Frontal cortex (tissue), 4 donors: ENCODE results near the gene PRRG3. TPM values are rescaled to one million over a fixed set of nuclear protein-coding genes. Genes with fewer than 3 reads are reported as not detected.

Source experiments
- DNase-seq, 2 donors: peaks; one replicate each; pipeline ENCODE4 v3.0.0; 2012; ENCODE audit warnings: low spot score in 2 of 2
- FAIRE-seq: peaks from 2 replicates; lab custom pipeline; 2012; peaks lifted over from hg19 to GRCh38; lab: Jason Lieb, UNC
- total RNA-seq: library from RNA; depleted of rRNA; stranded (reverse); fragments of >200 nt; gene quantifications from one replicate; pipeline ENCODE4 v1.2.3, GENCODE V29; 2014
- donor health status: control.
- donor health status: control.
- donor health status: control.

PRRG3 gene
- total RNA-seq, 1 donor from 2014 or later = 6.1 TPM

DNA sequence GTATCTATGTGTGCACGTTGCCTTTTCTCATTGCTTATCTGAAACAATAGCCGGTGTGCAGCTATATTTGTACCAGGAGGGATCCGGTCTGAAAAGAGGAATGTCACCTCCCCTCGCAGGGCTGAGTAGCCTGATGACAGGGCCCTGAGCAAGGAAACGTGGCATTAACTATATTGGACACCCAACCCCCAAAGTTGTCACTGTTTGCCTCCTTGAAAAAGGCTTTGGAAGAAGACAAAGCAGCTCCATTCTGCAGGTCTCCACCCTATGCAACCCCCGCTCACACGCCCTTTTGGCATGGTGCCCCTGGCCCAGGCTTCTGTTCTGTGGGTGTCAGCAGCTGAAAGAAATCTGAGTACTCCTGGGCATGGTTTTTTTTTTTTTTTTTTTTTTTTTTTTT, 8.2 kb downstream of the PRRG3 start:
- FAIRE-seq (no peak), DNase-seq (no peak)

DNA sequence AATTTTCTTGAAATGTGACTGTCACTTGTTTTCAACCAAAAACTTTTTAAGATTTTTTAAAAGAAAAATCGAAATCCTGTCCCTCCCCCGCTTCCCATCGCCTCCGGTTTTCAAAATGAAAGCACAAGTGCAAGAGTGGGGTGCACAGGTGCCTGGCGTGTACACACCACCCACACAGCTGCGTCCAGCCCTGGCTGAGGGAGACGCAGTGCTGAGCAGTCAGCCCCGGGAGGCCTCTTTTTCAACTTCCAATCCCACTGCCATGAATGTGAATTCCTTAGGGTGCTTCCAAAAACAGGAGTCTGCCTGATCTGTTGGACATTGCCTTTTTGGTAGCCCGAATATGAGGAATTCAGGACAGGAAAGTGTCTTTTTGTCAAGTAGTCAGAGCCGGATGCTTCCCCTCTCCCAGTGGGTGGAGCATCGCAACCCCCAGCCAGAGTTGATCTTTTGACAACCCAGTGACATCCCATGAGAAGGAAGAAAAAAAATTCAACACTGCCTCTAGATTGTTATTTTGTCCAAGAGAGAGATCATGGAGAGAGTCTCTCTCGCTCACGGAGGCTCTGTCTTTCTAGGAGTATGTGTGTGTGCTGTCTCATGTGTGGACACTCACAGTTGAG, 8.9 kb downstream of the PRRG3 start:
- no peak for FAIRE-seq
- no peak for DNase-seq

DNA sequence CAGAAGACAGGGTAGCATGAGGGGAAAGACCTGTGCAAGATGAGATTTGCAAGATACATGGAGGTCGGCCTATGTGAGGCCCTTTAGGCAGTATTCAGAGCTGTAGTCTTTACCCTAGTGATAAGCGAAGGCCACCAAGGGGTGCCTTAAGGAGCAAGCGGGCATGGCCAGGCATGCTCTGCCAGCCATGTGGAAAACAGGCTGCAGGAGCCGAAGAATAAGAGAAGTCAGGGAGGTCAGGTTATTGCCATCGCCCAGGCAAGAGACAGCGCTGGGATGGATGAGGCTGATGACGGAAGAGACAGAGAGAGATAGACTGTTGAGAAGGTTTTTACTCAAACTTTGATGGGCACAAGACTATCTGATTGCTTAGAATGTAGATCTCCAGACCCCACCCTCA, 13.6 kb downstream of the PRRG3 start:
- no peak for FAIRE-seq
- DNase-seq = no peak

DNA sequence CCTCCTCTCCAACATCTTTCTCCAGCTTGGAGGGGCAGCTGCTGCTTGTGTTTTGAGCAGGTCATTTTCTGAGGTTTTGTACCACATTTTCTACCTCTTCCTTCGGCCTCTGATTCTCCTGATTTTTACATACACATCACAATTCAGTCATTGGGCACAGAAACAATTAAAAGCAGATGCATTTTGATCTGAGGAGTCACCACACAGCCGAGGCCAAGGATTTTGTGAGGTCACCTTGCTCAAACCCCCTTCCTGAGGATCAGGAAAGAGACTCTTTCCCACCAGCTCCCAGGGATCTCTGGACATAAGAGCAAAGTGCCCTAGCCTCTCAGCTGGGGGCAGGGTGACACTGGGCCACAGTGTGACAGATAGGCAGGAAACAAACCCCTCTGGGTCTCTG, 15.2 kb downstream of the PRRG3 start:
- FAIRE-seq (no peak), DNase-seq (no peak)

DNA sequence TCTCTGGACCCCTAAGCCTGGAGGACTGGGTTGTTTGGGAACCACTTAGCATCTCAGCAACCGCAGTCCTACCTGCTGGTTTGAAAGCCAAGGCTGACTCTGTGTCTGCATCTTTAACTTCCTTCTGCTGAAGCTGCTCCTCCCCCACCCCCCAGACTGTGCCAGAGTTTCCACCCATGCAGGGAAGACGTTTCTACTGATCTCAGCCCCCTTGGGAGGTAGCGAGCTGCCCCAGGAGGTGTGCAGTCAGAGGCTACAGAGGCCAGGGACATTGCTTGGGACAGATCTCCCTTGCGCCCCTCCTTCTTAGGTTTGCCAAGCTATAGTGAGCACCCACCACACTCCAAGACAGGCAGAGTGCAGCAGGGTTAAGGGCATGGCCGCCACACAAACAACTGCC, 15.9 kb downstream of the PRRG3 start:
- FAIRE-seq = no peak
- DNase-seq = no peak

DNA sequence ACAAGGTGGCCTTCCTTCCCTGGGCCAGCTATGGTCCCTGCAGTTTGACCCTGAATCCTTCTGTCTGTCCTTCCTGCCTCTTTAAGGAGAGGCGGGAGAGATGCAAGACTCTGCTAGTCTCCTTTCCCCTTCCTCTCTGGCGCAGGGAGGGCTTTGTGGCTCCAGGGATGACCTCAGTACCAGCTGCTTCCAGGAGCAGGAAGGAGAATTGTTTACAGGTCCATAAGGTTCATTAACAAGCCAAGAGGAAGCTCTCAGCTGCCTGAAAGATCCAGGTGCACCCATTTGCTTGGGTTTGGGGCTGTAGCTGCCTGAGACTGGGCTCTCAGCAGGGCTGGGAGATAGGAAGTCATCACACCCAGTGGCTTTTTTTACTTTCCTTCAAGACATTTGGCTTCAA, 16.5 kb downstream of the PRRG3 start:
- FAIRE-seq (no peak), DNase-seq (no peak)

DNA sequence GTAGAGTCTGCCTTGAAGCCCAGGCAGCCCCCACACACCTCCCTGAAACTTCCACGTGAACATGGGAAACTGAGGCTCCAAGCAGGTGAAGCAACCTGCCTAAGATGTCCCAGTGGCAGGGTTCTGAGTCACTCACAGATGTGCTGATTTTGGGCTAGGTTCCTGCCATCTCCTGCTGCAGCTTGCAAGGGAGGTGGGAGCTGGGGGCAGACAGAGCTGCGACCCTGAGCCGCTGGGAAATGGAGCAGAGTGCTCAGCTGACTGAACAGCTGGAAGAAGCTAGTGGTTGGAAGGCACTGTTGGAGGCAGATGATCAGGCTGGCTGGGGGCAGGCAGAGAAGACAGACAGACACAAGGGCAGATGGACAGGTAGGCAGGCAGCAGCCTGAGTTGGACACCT, 17.0 kb downstream of the PRRG3 start:
- DNase-seq = no peak
- no peak for FAIRE-seq

DNA sequence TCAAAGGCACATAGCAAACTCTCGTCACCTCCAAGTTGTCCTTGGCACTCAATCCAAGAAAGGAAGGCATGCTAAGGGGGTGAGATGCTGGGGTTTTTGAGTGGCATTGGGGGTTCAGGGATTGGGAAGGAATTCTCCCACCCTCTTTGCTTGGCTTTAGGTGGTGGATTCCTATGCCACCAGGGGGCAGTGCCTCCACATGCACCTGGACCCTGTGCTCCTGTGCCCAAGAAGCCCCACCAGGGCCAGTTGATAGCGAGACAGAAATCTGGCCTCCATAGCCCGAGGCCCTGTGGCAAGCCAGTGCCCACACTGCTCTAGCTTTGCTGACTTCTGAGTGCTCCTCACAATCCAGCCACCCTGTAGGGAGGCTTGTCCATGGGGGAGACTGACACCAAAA, 18.6 kb downstream of the PRRG3 start:
- no peak for FAIRE-seq

DNA sequence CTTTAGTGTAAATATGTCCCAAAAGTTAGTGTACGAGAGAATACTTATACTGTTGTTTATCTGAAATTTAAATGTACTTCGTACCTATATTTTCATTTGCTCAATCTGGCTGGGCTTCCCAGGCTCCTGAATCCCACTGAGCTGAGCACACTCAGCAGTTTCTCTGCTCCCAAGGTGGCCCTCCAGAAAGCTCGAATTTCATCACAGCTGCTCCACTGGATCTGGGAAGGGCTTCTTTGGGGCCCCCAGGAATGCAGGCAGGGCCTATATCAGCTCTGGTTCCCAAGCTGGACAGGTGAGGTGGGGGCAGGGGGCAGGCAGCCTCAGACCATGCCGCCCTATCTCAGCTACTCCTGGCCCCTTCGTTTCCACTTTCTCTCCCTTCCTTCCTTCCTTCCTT, 19.1 kb downstream of the PRRG3 start:
- DNase-seq (no peak), FAIRE-seq (no peak)

More for the DNA sequence above, 18.6 kb downstream of the PRRG3 start:
- DNase-seq = no peak

DNA sequence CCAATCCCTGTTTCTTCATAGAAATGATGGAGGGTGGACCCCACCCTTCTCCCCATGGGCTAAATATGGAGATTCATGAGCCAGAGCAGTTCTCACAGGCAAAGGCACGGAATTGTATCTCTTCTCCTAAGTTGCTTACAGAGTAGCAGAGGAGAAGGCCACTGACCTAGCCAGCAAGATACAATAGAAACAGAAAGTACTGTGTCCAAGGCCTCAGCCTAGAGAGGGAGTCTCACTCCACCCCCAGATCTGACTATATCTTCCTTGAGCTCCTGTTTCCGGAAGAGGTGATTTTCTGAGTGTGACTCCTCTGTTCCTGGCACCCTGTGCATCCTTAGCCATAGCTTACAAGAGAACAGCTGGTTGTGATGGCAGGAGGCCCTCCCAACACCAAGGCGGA, 20.5 kb downstream of the PRRG3 start, which contains the start of gene FATE1:
Gene FATE1, plus strand, starts transcription at position 284 of the 400 bp plus-strand sequence. Its CDS starts 85 bp downstream, at position 369.
- no peak for DNase-seq
- FAIRE-seq = no peak

DNA sequence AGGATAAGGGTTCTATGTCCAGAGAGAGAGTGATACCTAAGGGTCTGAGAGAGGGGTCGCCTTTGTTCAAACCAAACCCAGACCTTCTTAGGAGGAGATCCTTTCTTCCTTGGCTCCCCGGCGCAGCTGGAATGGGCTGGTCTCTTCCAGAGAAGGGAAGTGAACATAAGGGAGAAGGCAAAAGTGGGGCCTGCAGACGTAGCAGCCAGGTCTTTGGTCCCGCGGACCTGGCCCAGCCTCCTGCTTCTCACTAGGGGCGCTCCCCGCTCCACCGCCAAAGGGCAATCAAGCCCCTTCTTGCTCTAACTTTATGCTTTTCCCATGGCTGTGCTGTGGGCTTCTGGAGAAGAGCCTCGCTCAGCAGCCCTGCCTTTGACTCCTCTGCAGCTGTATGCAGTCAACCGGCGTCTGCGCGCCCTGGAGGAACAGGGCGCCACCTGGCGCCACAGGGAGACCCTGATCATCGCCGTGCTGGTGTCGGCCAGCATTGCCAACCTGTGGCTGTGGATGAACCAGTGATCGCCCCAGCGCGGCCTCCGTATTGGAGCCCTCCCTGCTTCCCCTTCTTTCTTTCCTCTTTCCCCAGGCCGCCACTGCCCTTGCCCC, 27.1 kb downstream of the PRRG3 start:
- FAIRE-seq (no peak), DNase-seq (no peak)

DNA sequence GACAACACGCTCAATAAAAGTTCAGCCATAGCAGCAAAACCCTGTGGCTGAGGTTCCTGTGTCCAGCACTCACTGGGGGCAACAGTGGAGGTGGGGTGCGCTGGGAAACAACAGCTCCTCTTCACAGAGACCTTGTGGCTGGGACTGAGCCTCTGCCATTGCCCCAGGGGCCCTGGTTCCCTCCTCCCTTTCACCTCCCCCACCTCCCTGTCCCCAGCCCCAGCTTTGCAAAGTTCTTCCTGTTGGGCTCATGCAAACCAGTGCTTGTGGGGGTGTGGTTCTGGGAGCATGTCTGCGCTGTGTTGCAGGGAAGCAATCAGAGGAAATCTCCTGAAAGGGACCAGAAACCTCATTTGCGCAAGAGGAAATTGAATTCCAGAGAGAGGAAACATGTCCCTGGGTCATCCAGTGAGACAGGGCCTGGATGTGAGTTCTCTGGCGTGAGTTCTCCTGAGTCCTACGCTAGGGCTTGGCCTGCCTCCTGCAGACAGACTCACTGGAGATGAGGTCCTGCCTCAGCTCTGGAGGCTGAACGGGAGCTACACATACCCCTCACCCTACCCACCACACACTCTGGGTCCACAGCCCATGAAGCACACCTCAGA, 28.0 kb downstream of the PRRG3 start:
- DNase-seq = no peak
- FAIRE-seq = no peak

DNA sequence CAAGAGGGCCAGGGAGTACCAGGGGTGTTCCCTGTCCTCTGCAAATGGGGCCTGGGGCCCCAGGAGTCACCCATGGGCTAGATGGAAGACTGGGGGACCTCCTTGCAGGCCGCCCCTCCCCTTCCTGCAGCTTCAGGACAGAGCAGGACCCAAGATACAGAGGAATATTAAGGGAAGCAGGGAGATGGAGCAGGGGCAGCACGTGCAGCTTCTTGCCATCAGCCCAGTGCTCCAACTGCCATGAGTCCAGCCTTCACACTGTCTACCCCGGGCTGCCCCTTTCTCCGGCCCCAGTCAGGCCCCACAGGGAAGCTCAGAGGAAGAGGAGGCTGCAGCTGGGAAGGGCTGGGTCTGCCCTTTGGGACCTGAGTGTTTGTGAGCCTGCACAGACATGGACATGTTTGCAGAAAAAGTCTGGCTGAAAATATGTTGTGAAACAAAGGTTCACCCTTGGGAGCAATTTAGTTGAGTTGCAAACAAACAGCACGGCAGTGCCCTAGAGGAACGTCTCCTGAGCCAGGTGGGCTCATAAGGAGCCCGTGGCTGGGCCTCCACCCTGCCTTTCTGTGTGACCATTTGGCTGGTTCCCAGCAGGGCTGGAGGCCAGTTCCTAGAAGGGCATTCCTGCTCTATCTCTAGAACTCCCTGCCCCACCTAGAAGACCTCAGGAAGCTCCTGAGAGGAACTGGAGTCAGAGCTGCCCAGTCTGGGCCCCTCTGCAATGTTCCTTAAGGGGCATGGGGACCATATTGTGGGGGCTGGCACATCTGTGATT, 29.5 kb downstream of the PRRG3 start:
- no peak for FAIRE-seq
- no peak for DNase-seq

DNA sequence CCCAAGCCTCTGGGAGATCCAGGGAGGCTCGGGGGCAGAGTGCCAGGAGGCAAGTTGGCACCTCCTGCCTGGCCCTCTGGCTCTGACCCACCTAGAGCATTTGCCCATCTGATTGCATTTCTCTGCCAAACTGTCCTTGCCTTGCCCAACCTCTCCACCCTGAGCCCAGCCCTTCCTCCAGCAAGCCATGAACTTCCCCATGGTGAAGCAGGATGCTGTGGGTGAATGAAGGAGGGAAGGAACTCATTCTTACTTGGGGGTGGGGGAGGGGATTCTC, 30.0 kb downstream of the PRRG3 start:
- DNase-seq = no peak

DNA sequence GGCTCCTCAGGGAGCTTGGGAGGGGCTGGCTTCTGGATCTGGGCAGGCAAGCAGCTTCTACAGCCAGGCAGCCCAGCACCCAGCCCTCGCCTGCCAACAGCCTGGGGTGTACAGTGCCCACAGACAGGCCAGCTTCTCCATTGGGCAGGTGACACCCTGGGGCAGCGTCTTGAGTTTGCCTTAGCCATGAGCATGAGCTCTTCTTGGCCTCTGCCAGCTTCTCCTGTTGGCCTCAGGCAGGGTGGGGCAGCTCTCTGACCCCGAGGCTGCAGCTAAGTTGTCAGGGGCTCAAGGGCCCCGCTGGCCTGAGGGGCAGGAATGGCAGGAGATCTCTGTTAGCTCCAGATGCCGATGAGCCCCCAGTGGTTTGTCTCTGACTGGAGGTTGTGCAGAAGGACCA, 31.5 kb downstream of the PRRG3 start:
- no peak for FAIRE-seq
- no peak for DNase-seq

More for the DNA sequence above, 30.0 kb downstream of the PRRG3 start:
- FAIRE-seq = no peak

DNA sequence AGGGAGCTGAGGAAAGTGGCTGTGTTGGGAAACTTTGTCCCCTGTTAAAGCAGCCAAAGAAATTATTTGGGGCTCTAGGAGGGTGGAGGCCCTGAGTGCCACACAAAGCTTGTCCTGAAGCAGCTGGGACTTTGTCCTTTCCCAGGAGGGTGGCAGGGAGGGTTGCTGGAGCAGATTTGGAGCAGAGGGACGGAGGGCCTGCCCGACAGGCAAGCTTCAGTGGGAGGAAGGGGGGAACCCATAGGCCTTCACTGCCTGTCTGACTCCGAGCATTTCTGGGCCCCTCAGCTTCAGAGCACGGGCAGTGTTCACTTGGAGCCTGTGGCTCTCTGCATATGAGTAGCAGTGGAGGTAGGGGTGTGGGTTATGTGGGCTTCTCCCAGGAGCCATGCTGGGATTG, 32.1 kb downstream of the PRRG3 start:
- DNase-seq (no peak), FAIRE-seq (no peak)

DNA sequence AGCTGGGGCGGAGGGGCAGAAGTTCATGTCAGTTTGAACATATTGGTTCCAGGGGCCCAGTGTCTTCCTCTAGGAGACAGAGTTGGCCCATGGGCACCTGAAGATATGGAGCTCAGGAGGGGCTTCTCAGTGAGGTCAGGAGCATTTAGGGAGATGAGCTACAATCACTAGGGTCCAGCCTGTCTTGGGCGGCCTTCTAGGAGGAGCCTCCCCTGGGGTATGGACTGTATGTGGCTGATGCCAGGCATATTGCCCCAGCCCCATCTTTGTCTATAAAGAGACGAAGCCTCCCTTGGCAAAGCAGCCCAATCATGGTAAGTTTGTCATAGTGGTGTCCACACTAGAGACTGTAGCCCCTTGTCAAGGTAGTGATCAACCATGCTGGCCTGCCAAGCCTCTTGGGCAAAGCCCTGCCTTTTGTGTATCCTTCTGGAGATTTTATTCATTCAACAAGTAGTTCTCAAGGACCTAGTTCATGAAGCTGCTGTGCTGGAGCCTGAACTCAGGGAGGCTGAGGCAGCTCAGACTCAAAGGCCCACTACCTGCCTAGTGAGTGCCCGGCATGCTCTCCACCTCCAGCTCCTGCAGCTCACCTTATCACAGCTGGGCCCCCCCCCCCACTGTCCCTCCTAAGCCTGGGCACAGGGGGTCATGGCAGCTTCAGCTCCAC, 33.9 kb downstream of the PRRG3 start:
- no peak for FAIRE-seq

DNA sequence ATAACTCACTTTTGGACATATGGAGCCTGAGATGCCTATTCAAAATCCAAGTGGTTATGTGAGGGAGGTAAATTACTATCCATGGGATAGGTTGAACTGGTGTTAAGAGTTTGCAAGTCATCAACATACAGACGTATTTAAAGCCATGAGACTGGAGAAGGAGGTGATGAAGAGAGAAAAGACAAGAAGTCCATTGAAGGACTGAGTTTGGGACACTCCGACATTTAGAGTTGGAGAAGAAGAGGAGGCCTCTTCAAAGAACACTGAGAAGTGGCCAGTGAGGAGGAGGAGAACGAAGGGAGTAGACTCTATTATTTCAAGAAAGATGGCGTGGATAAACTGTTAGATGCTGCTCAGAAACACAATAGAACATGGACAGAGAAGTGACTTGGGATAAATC, 39.2 kb downstream of the PRRG3 start, which contains the start of gene CNGA2:
Gene CNGA2, plus strand, starts transcription at position 301 of the 400 bp plus-strand sequence. CDS start 3,738 bp downstream, outside the sequence.
- FAIRE-seq = no peak
- DNase-seq = no peak

More for the DNA sequence above, 33.9 kb downstream of the PRRG3 start:
- no peak for DNase-seq

DNA sequence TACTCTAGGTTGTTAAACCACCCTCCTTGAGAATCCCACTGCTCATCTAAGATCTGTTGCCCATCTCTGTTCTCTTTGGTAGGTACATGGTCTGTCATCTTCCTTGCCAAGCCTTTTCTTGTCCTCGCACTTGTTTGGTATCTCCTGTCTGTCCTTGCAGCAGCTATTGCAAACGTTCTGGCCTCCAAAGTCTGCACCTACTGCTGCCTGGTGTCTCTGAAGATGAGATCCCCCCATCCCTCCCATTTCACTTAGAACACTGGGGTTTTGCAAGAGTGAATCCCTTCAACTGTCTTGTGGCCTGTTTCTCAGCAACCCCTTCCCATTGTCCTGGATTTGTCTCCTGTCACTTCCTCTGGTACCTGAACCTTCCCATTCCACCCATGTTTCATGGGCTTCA, 40.0 kb downstream of the PRRG3 start:
- DNase-seq = no peak
- FAIRE-seq = no peak

DNA sequence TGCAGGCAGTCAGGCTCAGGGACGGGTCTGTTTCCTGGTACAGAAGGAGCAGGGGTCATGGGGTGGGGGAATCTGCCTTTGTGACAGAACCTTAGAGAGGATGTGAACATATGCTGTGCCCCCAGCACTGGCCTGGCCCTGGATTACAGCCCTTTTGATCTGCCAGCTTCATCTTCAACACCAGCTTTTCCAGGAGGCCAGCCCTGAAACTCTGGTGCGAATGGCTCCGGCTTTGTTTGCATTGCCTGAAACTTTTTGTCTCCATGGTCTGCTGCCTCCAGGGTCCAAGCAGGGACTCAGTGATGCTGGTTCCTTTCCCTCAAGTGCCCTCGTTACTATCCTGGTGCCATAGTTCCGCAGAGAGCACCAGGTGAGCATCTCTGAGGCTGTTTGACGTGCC, 41.4 kb downstream of the PRRG3 start:
- DNase-seq = no peak
- FAIRE-seq = no peak
